Liver (tissue), 9 donors: Measurements from ENCODE around the gene FRAT1. TPM values are rescaled to one million over a fixed set of nuclear protein-coding genes. Genes with fewer than 3 reads are reported as not detected.

Experiments used
- DNase-seq: peaks from one replicate; pipeline ENCODE4 v3.0.0-alpha.2; 2017; ENCODE audit warnings: low spot score
- H3K27ac ChIP-seq, 2 donors: one replicate each; pipeline ENCODE4 v1.7.0; 2013; ENCODE audit warnings: inconsistent platforms in 2 of 2, low read length in 2 of 2, control low read depth in 1 of 2, low read depth in 1 of 2, mild to moderate bottlenecking in 1 of 2
- H3K27me3 ChIP-seq, 4 donors: one replicate each; pipeline versions ENCODE4 v1.6.1 to v1.7.0; 2013; ENCODE audit warnings: low read length in 3 of 4, inconsistent platforms in 1 of 4, mild to moderate bottlenecking in 1 of 4, moderate library complexity in 1 of 4; ENCODE audit not compliant: control insufficient read depth in 4 of 4, insufficient read depth in 4 of 4
- H3K36me3 ChIP-seq, 4 donors: one replicate each; pipeline versions ENCODE4 v1.6.1 to v1.7.0; 2013; ENCODE audit warnings: low read length in 3 of 4, mild to moderate bottlenecking in 3 of 4, low read depth in 1 of 4, moderate library complexity in 1 of 4; ENCODE audit not compliant: control insufficient read depth in 4 of 4, insufficient read depth in 3 of 4
- H3K4me1 ChIP-seq, 4 donors: one replicate each; pipeline versions ENCODE4 v1.6.1 to v1.7.0; 2013; ENCODE audit warnings: low read length in 3 of 4, mild to moderate bottlenecking in 3 of 4, moderate library complexity in 1 of 4; ENCODE audit not compliant: control insufficient read depth in 4 of 4, insufficient read depth in 4 of 4
- H3K4me3 ChIP-seq, 3 donors: one replicate each; pipeline versions ENCODE4 v1.6.1 to v1.7.0; 2013; ENCODE audit warnings: low read length in 3 of 3, control low read depth in 1 of 3, low read depth in 1 of 3, mild to moderate bottlenecking in 1 of 3
- H3K9ac ChIP-seq, 2 donors: one replicate each; pipeline ENCODE4 v1.7.0; 2013; ENCODE audit warnings: low read length in 2 of 2, mild to moderate bottlenecking in 2 of 2, moderate library complexity in 2 of 2, control low read depth in 1 of 2, low read depth in 1 of 2
- H3K9me3 ChIP-seq, 4 donors: one replicate each; pipeline versions ENCODE4 v1.6.1 to v1.7.0; 2013; ENCODE audit warnings: low read length in 3 of 4; ENCODE audit not compliant: control insufficient read depth in 4 of 4
- ATF3 ChIP-seq: IDR thresholded peaks from 2 replicates; pipeline ENCODE4 v1.6.1; 2016; ENCODE audit warnings: antibody characterized with exemption
- EGR1 ChIP-seq, 2 donors: IDR thresholded peaks; 2 replicates each; pipeline ENCODE4 v1.6.1; 2016 to 2018; ENCODE audit warnings: antibody characterized with exemption in 2 of 2, low read depth in 2 of 2
- FOXA1 ChIP-seq: IDR thresholded peaks from 2 replicates; pipeline ENCODE4 v1.6.1; 2016; ENCODE audit warnings: antibody characterized with exemption
- FOXA2 ChIP-seq: IDR thresholded peaks from 2 replicates; pipeline ENCODE4 v1.6.1; 2016; ENCODE audit warnings: antibody characterized with exemption
- GABPA ChIP-seq, 2 donors: IDR thresholded peaks in 1 of 2; conservative IDR thresholded peaks in 1 of 2; 2 replicates each; pipeline ENCODE4 v1.6.1; 2016; ENCODE audit warnings: antibody characterized with exemption in 2 of 2, mild to moderate bottlenecking in 1 of 2, moderate library complexity in 1 of 2
- HNF4A ChIP-seq, 2 donors: conservative IDR thresholded peaks; 2 replicates each; pipeline ENCODE4 v1.6.1; 2016; ENCODE audit warnings: antibody characterized with exemption in 2 of 2, mild to moderate bottlenecking in 2 of 2
- HNF4G ChIP-seq: IDR thresholded peaks from 2 replicates; pipeline ENCODE4 v1.6.1; 2016; ENCODE audit warnings: antibody characterized with exemption
- JUND ChIP-seq, 2 donors: IDR thresholded peaks; 2 replicates each; pipeline ENCODE4 v1.6.1; 2016; ENCODE audit warnings: antibody characterized with exemption in 2 of 2
- MAX ChIP-seq: IDR thresholded peaks from 2 replicates; pipeline ENCODE4 v1.6.1; 2016; ENCODE audit warnings: antibody characterized with exemption
- NR2F2 ChIP-seq: IDR thresholded peaks from 2 replicates; pipeline ENCODE4 v1.6.1; 2016; ENCODE audit warnings: antibody characterized with exemption
- RAD21 ChIP-seq, 2 donors: IDR thresholded peaks; 2 replicates each; pipeline ENCODE4 v1.6.1; 2016; ENCODE audit warnings: antibody characterized with exemption in 2 of 2, mild to moderate bottlenecking in 2 of 2
- RXRA ChIP-seq, 2 donors: IDR thresholded peaks; 2 replicates each; pipeline ENCODE4 v1.6.1; 2017 to 2018; ENCODE audit warnings: antibody characterized with exemption in 2 of 2, mild to moderate bottlenecking in 1 of 2
- SP1 ChIP-seq: IDR thresholded peaks from 2 replicates; pipeline ENCODE4 v1.6.1; 2018; ENCODE audit warnings: antibody characterized with exemption, mild to moderate bottlenecking
- TAF1 ChIP-seq: conservative IDR thresholded peaks from 2 replicates; pipeline ENCODE4 v1.6.1; 2016; ENCODE audit warnings: antibody characterized with exemption, mild to moderate bottlenecking
- YY1 ChIP-seq: IDR thresholded peaks from 2 replicates; pipeline ENCODE4 v1.6.1; 2016; ENCODE audit warnings: antibody characterized with exemption, mild to moderate bottlenecking
- WGBS: extraction: QIAGEN DNeasy Blood & Tissue Kit; methylation state at CpG from one replicate; pipeline ENCODE4 v1.1.7; 2013; 5-methylcytosine and 5-hydroxymethylcytosine counted together
- polyA plus RNA-seq, 2 donors: library from polyadenylated mRNA; stranded (reverse) in 1 of 2; unstranded in 1 of 2; fragments of 200-250 nt in 1 of 2; fragments of >200 nt in 1 of 2; fragmentation: Nextera tagmentation in 1 of 2; extraction: Ambion mirVana in 1 of 2; gene quantifications; one replicate each; pipeline versions ENCODE4 v1.2.1 to v1.2.3, GENCODE V29; 2013 to 2015
- total RNA-seq, 2 donors: library from RNA; depleted of rRNA; stranded (reverse); fragments of >200 nt; gene quantifications; one replicate each; pipeline ENCODE4 v1.2.3, GENCODE V29; 2014
- TF ChIP-seq, protein P1 (sequence below): IDR thresholded peaks from 2 replicates; pipeline ENCODE4 v1.6.1; 2016; ENCODE audit warnings: antibody characterized with exemption
- TF ChIP-seq, protein P2 (sequence below): fragments of 150-350 bp; IDR thresholded peaks from 2 replicates; pipeline ENCODE4 v1.5.1; 2017; ENCODE audit warnings: improper control_type of control experiment, low read depth, low read length; ENCODE audit not compliant: missing input control
- TF ChIP-seq, protein P3 (sequence below): IDR thresholded peaks from 2 replicates; pipeline ENCODE4 v1.6.1; 2016; ENCODE audit warnings: antibody characterized with exemption, mild to moderate bottlenecking
- donor health status: healthy.
- donor health status: healthy.
- donor health status: healthy.
- donor health status: healthy.
- donor health status: healthy.

Gene FRAT1
- total and polyA plus RNA-seq, 4 donors, result 4.3 to 7.4 (median 5.2) TPM

GRCh38 chr10:97319671-97320479 is 804 bp downstream of the FRAT1 start:
- Histone ChIP-seq H3K9me3 (no peaks in the 10 kb centered on the region), H3K27me3 (no peaks in the 10 kb centered on the region), H3K4me1 (peaks cover 0 to 30% (median 13%) of the 10 kb centered on the region in 4 donors), H3K4me3 (peak overlapping the region; percentile 71 to 90 (median 75)), H3K27ac (peak overlapping the region; percentile 98 to 100), H3K36me3 (no peaks in the 10 kb centered on the region), H3K9ac (peak overlapping the region; percentile 85 to 94)
- peak; percentile 68 for DNase-seq
- under 1% methylated on average over 83 of the region's 83 CpGs for WGBS
- TF ChIP-seq RAD21 (IDR thresholded peaks at IDR 0.05) (peak in 1 of 2 donors; percentile 54), ATF3 (no peak), NR2F2 (no peak), FOXA1 (no peak), TAF1 (peak; percentile 60), FOXA2 (no peak), EGR1 (IDR thresholded peaks at IDR 0.05; ENCODE audit: low read depth in 2 of 2) (no peak), HNF4A (conservative IDR thresholded peaks at IDR 0.05) (peak in 1 of 2 donors; percentile 34), HNF4G (no peak), YY1 (peak; percentile 63), MAX (no peak), JUND (IDR thresholded peaks at IDR 0.05) (no peak), SP1 (peak; percentile 48), GABPA (IDR thresholded peaks at IDR 0.05 in 1 of 2, conservative IDR thresholded peaks at IDR 0.05 in 1 of 2) (no peak), RXRA (IDR thresholded peaks at IDR 0.05) (peak; percentile 38 to 77)
- TF ChIP-seq, protein P1, sequence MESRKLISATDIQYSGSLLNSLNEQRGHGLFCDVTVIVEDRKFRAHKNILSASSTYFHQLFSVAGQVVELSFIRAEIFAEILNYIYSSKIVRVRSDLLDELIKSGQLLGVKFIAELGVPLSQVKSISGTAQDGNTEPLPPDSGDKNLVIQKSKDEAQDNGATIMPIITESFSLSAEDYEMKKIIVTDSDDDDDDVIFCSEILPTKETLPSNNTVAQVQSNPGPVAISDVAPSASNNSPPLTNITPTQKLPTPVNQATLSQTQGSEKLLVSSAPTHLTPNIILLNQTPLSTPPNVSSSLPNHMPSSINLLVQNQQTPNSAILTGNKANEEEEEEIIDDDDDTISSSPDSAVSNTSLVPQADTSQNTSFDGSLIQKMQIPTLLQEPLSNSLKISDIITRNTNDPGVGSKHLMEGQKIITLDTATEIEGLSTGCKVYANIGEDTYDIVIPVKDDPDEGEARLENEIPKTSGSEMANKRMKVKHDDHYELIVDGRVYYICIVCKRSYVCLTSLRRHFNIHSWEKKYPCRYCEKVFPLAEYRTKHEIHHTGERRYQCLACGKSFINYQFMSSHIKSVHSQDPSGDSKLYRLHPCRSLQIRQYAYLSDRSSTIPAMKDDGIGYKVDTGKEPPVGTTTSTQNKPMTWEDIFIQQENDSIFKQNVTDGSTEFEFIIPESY, result no peak
- TF ChIP-seq, protein P2, sequence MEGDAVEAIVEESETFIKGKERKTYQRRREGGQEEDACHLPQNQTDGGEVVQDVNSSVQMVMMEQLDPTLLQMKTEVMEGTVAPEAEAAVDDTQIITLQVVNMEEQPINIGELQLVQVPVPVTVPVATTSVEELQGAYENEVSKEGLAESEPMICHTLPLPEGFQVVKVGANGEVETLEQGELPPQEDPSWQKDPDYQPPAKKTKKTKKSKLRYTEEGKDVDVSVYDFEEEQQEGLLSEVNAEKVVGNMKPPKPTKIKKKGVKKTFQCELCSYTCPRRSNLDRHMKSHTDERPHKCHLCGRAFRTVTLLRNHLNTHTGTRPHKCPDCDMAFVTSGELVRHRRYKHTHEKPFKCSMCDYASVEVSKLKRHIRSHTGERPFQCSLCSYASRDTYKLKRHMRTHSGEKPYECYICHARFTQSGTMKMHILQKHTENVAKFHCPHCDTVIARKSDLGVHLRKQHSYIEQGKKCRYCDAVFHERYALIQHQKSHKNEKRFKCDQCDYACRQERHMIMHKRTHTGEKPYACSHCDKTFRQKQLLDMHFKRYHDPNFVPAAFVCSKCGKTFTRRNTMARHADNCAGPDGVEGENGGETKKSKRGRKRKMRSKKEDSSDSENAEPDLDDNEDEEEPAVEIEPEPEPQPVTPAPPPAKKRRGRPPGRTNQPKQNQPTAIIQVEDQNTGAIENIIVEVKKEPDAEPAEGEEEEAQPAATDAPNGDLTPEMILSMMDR, result no peak
- TF ChIP-seq, protein P3, sequence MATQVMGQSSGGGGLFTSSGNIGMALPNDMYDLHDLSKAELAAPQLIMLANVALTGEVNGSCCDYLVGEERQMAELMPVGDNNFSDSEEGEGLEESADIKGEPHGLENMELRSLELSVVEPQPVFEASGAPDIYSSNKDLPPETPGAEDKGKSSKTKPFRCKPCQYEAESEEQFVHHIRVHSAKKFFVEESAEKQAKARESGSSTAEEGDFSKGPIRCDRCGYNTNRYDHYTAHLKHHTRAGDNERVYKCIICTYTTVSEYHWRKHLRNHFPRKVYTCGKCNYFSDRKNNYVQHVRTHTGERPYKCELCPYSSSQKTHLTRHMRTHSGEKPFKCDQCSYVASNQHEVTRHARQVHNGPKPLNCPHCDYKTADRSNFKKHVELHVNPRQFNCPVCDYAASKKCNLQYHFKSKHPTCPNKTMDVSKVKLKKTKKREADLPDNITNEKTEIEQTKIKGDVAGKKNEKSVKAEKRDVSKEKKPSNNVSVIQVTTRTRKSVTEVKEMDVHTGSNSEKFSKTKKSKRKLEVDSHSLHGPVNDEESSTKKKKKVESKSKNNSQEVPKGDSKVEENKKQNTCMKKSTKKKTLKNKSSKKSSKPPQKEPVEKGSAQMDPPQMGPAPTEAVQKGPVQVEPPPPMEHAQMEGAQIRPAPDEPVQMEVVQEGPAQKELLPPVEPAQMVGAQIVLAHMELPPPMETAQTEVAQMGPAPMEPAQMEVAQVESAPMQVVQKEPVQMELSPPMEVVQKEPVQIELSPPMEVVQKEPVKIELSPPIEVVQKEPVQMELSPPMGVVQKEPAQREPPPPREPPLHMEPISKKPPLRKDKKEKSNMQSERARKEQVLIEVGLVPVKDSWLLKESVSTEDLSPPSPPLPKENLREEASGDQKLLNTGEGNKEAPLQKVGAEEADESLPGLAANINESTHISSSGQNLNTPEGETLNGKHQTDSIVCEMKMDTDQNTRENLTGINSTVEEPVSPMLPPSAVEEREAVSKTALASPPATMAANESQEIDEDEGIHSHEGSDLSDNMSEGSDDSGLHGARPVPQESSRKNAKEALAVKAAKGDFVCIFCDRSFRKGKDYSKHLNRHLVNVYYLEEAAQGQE, result no peak
